GM12878 (cell line): Measurements from ENCODE around the gene RABL2A. TPM values are rescaled to one million over a fixed set of nuclear protein-coding genes. Genes with fewer than 3 reads are reported as not detected.
"Not testable (repeated sequence)": the region's sequence is repeated elsewhere in the genome, so short reads cannot be mapped to it uniquely, and the experiment has no call there.

Experiments used
- ATAC-seq: fragments of 200-7000 bp; cut with Tn5 transposase; 3 replicates; pipeline ENCODE4 v1.9.1; 2020; ENCODE audit warnings: mild to moderate bottlenecking, moderate library complexity
- BruUV-seq: library from RNA; stranded (reverse); fragments of 400-500 nt; replicated peaks from 2 replicates; lab custom pipeline; 2021; lab: Mats Ljungman, UMichigan
- CTCF ChIA-PET: fragments of 300-600 bp; sonication (Branson Sonifier 250); formaldehyde crosslinking; extraction: SDS; loops from one replicate; lab custom pipeline; 2021; ENCODE audit warnings: inconsistent platforms; lab: Yijun Ruan, JAX
- POLR2A ChIA-PET: fragments of 350-600 bp; formaldehyde crosslinking; extraction: SDS; loops from one replicate; lab custom pipeline; 2021; ENCODE audit warnings: inconsistent platforms; lab: Charles Lee
- RAD21 ChIA-PET: fragments of 300-600 bp; sonication (Branson Sonifier 250); formaldehyde crosslinking; loops from one replicate; lab custom pipeline; 2023; ENCODE audit warnings: antibody characterized with exemption; ENCODE audit not compliant: unreplicated experiment; lab: Charles Lee
- SMC1A ChIA-PET: fragments of 300-600 bp; sonication (Branson Sonifier 250); formaldehyde crosslinking; loops from one replicate; lab custom pipeline; 2023; ENCODE audit not compliant: unreplicated experiment, uncharacterized antibody; lab: Charles Lee
- DNase-seq: peaks from one replicate; pipeline ENCODE4 v3.0.0-alpha.2; 2011; ENCODE audit warnings: low read depth, low spot score
- FAIRE-seq: peaks from 3 replicates; lab custom pipeline; 2011; peaks lifted over from hg19 to GRCh38; lab: Jason Lieb, UNC
- H2AFZ ChIP-seq: 2 replicates; pipeline ENCODE4 v1.6.0; 2011; ENCODE audit warnings: low read depth, low read length, control low read depth; ENCODE audit not compliant: control insufficient read depth
- H3K27ac ChIP-seq: 2 replicates; pipeline ENCODE4 v1.5.1; 2011; ENCODE audit warnings: control low read depth; ENCODE audit not compliant: control insufficient read depth, insufficient read depth
- H3K27me3 ChIP-seq, 2 experiments: replicated peaks in 1 of 2; 2 replicates each; pipeline versions ENCODE4 v1.6.0 to v1.6.1; 2011; ENCODE audit warnings: low read length in 1 of 2; ENCODE audit not compliant: control insufficient read depth in 2 of 2, insufficient read depth in 2 of 2
- H3K36me3 ChIP-seq, 2 experiments: 2 replicates each; pipeline ENCODE4 v1.5.1; 2011; ENCODE audit warnings: low read length in 1 of 2; ENCODE audit not compliant: control insufficient read depth in 2 of 2, insufficient read depth in 2 of 2
- H3K4me1 ChIP-seq: 2 replicates; pipeline ENCODE4 v1.6.1; 2011; ENCODE audit warnings: mild to moderate bottlenecking, low read length, moderate library complexity, mixed read lengths; ENCODE audit not compliant: control insufficient read depth, insufficient read depth
- H3K4me2 ChIP-seq: 2 replicates; pipeline ENCODE4 v1.6.0; 2011; ENCODE audit warnings: control low read depth; ENCODE audit not compliant: control insufficient read depth, insufficient read depth
- H3K4me3 ChIP-seq: fragments of 200-600 bp; sonication (generic); 2 replicates; pipeline ENCODE4 v1.5.1; 2016
- H3K79me2 ChIP-seq: 2 replicates; pipeline ENCODE4 v1.6.0; 2011; ENCODE audit warnings: low read length; ENCODE audit not compliant: control insufficient read depth, insufficient read depth
- H3K9ac ChIP-seq: 2 replicates; pipeline ENCODE4 v1.8.0; 2011; ENCODE audit warnings: low read length, control low read depth, mixed read lengths; ENCODE audit not compliant: control insufficient read depth, insufficient read depth
- H3K9me3 ChIP-seq: replicated peaks from 3 replicates; pipeline ENCODE4 v1.5.1; 2011; ENCODE audit warnings: mild to moderate bottlenecking, low read length; ENCODE audit not compliant: control insufficient read depth, insufficient read depth
- H4K20me1 ChIP-seq: 2 replicates; pipeline ENCODE4 v1.6.0; 2011; ENCODE audit not compliant: control insufficient read depth, insufficient read depth
- CREB1 ChIP-seq: IDR thresholded peaks from 2 replicates; pipeline ENCODE4 v1.6.1; 2012; ENCODE audit warnings: low read depth, mild to moderate bottlenecking, inconsistent platforms
- CREM ChIP-seq: IDR thresholded peaks from 2 replicates; pipeline ENCODE4 v1.6.1; 2014; ENCODE audit warnings: antibody characterized with exemption, low read depth
- FOXK2 ChIP-seq: fragments of 450-650 bp; IDR thresholded peaks from 2 replicates; pipeline ENCODE4 v1.6.1; 2017; ENCODE audit warnings: mild to moderate bottlenecking, moderate library complexity
- STAT3 ChIP-seq: IDR thresholded peaks from 2 replicates; pipeline ENCODE4 v1.6.1; 2011; ENCODE audit warnings: low read depth, low read length, improper control_type of control experiment
- TARDBP ChIP-seq: IDR thresholded peaks from 2 replicates; pipeline ENCODE4 v1.6.1; 2016; ENCODE audit warnings: borderline replicate concordance
- TBL1XR1 ChIP-seq: IDR thresholded peaks from 2 replicates; pipeline ENCODE4 v1.6.1; 2012; ENCODE audit warnings: low read depth, low read length, improper control_type of control experiment
- WRNIP1 ChIP-seq: IDR thresholded peaks from 2 replicates; pipeline ENCODE4 v1.6.1; 2011; ENCODE audit warnings: low read depth, low read length, improper control_type of control experiment, borderline replicate concordance
- YBX1 ChIP-seq: fragments of 450-650 bp; IDR thresholded peaks from 2 replicates; pipeline ENCODE4 v1.6.1; 2016; ENCODE audit warnings: antibody characterized with exemption
- ZNF24 ChIP-seq: fragments of 450-650 bp; IDR thresholded peaks from 2 replicates; pipeline ENCODE4 v1.6.1; 2017; ENCODE audit warnings: antibody characterized with exemption, mild to moderate bottlenecking
- WGBS: methylation state at CpG from one replicate; pipeline ENCODE4 v1.1.6; 2016; ENCODE audit warnings: low lambda C conversion rate; ENCODE audit not compliant: insufficient replicate concordance, insufficient coverage; ENCODE audit errors: missing lambda C conversion rate; 5-methylcytosine and 5-hydroxymethylcytosine counted together
- in situ Hi-C: fragments of 300-500 bp; cut with MboI; formaldehyde crosslinking; loops from 9 replicates; pipeline ENCODE4 v1.14.3; 2018; ENCODE audit warnings: mixed read lengths
- intact Hi-C: fragments of 100-400 bp; cut with micrococcal nuclease; formaldehyde crosslinking; loops from one replicate; pipeline ENCODE4 v1.14.2; 2022; ENCODE audit not compliant: unreplicated experiment
- polyA plus RNA-seq, 11 experiments: library from polyadenylated mRNA; depleted of rRNA in 4 of 11; unstranded in 6 of 11; stranded (reverse) in 5 of 11; fragments of >200 nt; fragmentation: Nextera tagmentation in 4 of 11; fragmentation: Illumina TruSeq in 1 of 11; extraction: Ambion mirVana in 4 of 11; extraction: Trizol in 1 of 11; gene quantifications; 1 replicate in 1 of 11; 2 replicates in 10 of 11; pipeline versions ENCODE4 v1.2.1 to v1.2.3, GENCODE V29; 2011 to 2016; ENCODE audit warnings: inconsistent platforms in 2 of 11, missing spikeins in 2 of 11, low read depth in 1 of 11
- total RNA-seq, 4 experiments: library from RNA; depleted of rRNA in 3 of 4; stranded (reverse); fragments of >200 nt in 3 of 4; fragmentation: Illumina TruSeq in 1 of 4; extraction: Trizol in 1 of 4; gene quantifications; 2 replicates each; pipeline versions ENCODE4 v1.2.1 to v1.2.3, GENCODE V29; 2013 to 2021
- TF ChIP-seq, protein P1 (sequence below): fragments of 450-650 bp; conservative IDR thresholded peaks from 2 replicates; pipeline ENCODE4 v1.6.1; 2017; ENCODE audit warnings: mild to moderate bottlenecking, moderate library complexity

The RABL2A gene
- total and polyA plus RNA-seq, 10 of the 15 experiments (the other 5 are each of a cell fraction or from before 2014, with no cell fraction given) = 0.87 to 17.9 (median 9.7) TPM

DNA sequence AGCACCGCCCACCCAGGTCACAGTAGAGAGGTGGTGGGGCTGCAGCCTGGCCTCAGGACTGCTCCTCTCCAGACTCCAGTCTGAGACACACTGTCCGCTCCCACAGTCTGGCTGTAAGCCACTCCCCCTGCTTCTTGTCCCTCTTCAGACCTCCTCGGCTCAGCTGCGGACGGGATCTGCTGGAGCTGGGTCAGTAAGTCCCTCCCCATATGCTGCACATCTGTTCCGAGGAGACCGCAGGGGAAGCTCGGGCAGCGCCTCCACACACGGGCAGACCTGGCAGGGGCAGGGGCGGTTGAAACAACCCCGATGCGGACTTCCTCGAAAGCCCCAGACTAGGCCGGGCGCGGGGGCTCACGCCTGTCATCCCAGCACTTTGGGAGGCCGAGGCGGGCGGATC is 41.9 kb downstream of the RABL2A start:
- FAIRE-seq, H3K27me3 ChIP-seq, intact Hi-C loops, H3K36me3 ChIP-seq, H3K79me2 ChIP-seq, H3K27ac ChIP-seq, DNase-seq, RAD21 ChIA-PET, in situ Hi-C loops, H2AFZ ChIP-seq, H3K9ac ChIP-seq, BruUV-seq, H3K9me3 ChIP-seq, H3K4me2 ChIP-seq, H3K4me1 ChIP-seq, ATAC-seq, POLR2A ChIA-PET, SMC1A ChIA-PET, CTCF ChIA-PET, H3K4me3 ChIP-seq, H4K20me1 ChIP-seq: not testable (repeated sequence)
- whole genome bisulfite sequencing = 85% methylated on average over 18 of the region's 21 CpGs

DNA sequence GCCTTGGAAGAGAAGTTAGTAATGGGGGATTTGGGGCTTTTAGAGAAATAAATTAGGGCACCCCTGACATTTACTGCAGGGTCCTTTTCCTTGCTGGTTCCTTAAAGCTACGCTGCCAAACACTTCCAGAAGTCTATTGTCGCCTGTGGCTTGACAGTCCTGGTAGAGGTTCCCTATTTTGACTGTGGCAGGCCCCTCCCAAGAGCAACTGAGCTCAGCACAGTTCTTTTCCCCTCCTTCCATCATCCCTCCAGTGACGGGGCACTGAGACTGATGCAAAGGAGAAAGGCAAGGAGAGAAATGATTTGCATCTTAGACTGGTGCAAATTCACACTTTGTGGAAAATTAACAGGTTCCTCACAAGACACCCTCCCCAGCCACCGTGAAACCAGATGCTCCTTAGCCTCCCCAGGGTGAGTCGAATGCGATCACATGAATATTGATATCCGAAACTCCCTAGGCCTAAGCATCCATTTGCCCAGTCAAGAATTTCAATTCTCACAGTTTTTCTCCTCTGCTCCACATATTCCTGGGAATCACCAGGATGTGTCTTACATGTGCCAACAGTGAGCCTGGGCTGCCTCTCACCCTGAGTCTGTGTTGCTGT is 45.4 kb downstream of the RABL2A start:
- DNase-seq (no peak), ATAC-seq (no peak), FAIRE-seq (no peak)
- no TSS peak for BruUV-seq
- H3K36me3 ChIP-seq = no peaks in the 10 kb centered on the region
- ChIA-PET SMC1A (interaction anchor here (1.4 to 1.8 kb wide), 2 partner anchors 13 to 28 kb away, joined by 4 read pairs; no protein-coding TSS in a partner anchor), RAD21 (no interaction called here), CTCF (interaction anchor here (0.6 kb wide), 1 partner anchor 16 kb away, joined by 3 read pairs; no protein-coding TSS in a partner anchor), POLR2A (no interaction called here)
- H3K27ac ChIP-seq = no peak overlapping the region
- no peak overlapping the region for H3K9ac ChIP-seq
- intact Hi-C loops (no loop called here), in situ Hi-C loops (no loop called here)
- H3K79me2 ChIP-seq = no peaks in the 10 kb centered on the region
- H3K9me3 ChIP-seq = no peaks in the 10 kb centered on the region
- no peak overlapping the region for H3K4me3 ChIP-seq
- TF ChIP-seq YBX1 (no peak), CREB1 (no peak), STAT3 (no peak), FOXK2 (no peak), CREM (no peak), WRNIP1 (no peak), TBL1XR1 (no peak), ZNF24 (no peak), TARDBP (no peak)
- TF ChIP-seq, protein P1, sequence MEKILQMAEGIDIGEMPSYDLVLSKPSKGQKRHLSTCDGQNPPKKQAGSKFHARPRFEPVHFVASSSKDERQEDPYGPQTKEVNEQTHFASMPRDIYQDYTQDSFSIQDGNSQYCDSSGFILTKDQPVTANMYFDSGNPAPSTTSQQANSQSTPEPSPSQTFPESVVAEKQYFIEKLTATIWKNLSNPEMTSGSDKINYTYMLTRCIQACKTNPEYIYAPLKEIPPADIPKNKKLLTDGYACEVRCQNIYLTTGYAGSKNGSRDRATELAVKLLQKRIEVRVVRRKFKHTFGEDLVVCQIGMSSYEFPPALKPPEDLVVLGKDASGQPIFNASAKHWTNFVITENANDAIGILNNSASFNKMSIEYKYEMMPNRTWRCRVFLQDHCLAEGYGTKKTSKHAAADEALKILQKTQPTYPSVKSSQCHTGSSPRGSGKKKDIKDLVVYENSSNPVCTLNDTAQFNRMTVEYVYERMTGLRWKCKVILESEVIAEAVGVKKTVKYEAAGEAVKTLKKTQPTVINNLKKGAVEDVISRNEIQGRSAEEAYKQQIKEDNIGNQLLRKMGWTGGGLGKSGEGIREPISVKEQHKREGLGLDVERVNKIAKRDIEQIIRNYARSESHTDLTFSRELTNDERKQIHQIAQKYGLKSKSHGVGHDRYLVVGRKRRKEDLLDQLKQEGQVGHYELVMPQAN = no peak
- H3K4me1 ChIP-seq = no peaks in the 10 kb centered on the region
- H4K20me1 ChIP-seq = no peaks in the 10 kb centered on the region
- 55% methylated on average over 7 of the region's 7 CpGs for WGBS
- no peak overlapping the region for H2AFZ ChIP-seq
- H3K27me3 ChIP-seq = no peaks in the 10 kb centered on the region
- H3K4me2 ChIP-seq = no peak overlapping the region
